ENCODE results near the gene NTHL1. TPM values are rescaled to one million over a fixed set of nuclear protein-coding genes. Genes with fewer than 3 reads are reported as not detected.
A peak's percentile ranks its signal among the peaks of the same experiment; 100 is the strongest.
"Not testable (repeated sequence)": the region's sequence is repeated elsewhere in the genome, so short reads cannot be mapped to it uniquely, and the experiment has no call there.

Gene NTHL1
- total RNA-seq, 1 experiment from 2014 or later = 51.6 TPM

DNA sequence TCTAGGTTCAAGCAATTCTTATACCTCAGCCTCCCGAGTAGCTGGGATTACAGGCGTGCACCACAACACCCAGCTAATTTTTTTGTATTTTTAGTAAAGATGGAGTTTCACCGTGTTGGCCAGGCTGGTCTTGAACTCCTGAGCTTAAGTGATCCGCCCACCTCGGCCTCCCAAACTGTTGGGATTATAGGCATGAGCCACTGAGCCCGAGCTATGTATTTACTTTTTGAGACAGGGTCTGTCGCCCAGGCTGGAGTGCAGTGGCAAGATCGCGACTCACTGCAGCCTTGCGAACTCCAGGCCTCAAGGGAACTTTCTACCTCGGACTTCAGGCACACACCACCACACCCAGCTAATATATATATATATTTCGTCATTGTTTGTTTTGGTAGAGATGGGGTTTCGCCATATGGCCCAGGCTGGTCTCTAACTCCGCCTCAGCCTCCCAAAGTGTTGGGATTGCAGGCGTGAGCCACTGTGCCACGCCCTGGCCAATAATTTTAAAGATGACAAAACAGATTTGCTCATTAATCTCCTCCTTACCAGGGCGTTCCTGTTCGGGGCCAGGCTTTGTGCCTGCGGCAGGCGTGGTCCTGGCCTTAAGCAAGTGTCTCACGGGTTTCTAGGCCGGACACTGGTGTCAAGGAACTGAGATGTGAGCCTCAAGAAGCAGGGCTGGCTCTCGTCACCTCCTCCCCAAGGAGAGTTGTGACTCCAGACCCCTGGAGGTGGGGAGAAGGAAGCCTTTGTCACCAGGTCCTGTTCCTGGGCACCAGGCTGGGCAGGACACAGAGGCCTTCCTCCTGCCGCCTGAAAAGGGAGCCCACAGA is 32.3 kb downstream of the NTHL1 start:
- ChIA-PET CTCF (no interaction called here), POLR2A (ENCODE audit: low non-redundant PET) (interaction anchor here (0.6 kb wide), 1 partner anchor 140 kb away, joined by 3 read pairs; the partner anchor contains the start of gene TRAF7)
- H3K27me3 ChIP-seq (replicated peaks; ENCODE audit: insufficient read depth, low read depth, low read length, poor library complexity) = no peaks in the 10 kb centered on the region
- peaks cover 5% of the 10 kb centered on the region for H3K4me1 ChIP-seq (ENCODE audit: insufficient read depth, low read length, poor library complexity, severe bottlenecking)
- no peaks in the 10 kb centered on the region for H3K36me3 ChIP-seq (ENCODE audit: insufficient read depth, low read length, poor library complexity, severe bottlenecking)
- no peak for DNase-seq (ENCODE audit: low spot score)
- H3K27ac ChIP-seq (ENCODE audit: low read depth, low read length, poor library complexity, severe bottlenecking) = peak overlapping the region; percentile 25
- H3K4me3 ChIP-seq (ENCODE audit: low read depth, low read length, poor library complexity, severe bottlenecking) = no peak overlapping the region
- BruUV-seq (replicated peaks) = no TSS peak
- no peak for TF ChIP-seq EZH2 (IDR thresholded peaks at IDR 0.05; ENCODE audit: borderline replicate concordance, low read depth, low read length, poor library complexity, severe bottlenecking)
- TF ChIP-seq, protein P1, sequence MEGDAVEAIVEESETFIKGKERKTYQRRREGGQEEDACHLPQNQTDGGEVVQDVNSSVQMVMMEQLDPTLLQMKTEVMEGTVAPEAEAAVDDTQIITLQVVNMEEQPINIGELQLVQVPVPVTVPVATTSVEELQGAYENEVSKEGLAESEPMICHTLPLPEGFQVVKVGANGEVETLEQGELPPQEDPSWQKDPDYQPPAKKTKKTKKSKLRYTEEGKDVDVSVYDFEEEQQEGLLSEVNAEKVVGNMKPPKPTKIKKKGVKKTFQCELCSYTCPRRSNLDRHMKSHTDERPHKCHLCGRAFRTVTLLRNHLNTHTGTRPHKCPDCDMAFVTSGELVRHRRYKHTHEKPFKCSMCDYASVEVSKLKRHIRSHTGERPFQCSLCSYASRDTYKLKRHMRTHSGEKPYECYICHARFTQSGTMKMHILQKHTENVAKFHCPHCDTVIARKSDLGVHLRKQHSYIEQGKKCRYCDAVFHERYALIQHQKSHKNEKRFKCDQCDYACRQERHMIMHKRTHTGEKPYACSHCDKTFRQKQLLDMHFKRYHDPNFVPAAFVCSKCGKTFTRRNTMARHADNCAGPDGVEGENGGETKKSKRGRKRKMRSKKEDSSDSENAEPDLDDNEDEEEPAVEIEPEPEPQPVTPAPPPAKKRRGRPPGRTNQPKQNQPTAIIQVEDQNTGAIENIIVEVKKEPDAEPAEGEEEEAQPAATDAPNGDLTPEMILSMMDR (conservative IDR thresholded peaks at IDR 0.05; ENCODE audit: low read depth, low read length) = no peak
- H3K9me3 ChIP-seq (ENCODE audit: low read depth, low read length, poor library complexity, severe bottlenecking) = no peaks in the 10 kb centered on the region
- intact Hi-C loops (cut with micrococcal nuclease; ENCODE audit: unreplicated experiment) = no loop called here

GRCh38 chr16:2013527-2013926 is 34.1 kb downstream of the NTHL1 start:
- Histone ChIP-seq H3K4me3 (ENCODE audit: low read depth, low read length, poor library complexity, severe bottlenecking) (no peak overlapping the region), H3K27me3 (replicated peaks; ENCODE audit: insufficient read depth, low read depth, low read length, poor library complexity) (no peaks in the 10 kb centered on the region), H3K36me3 (ENCODE audit: insufficient read depth, low read length, poor library complexity, severe bottlenecking) (no peaks in the 10 kb centered on the region), H3K4me1 (ENCODE audit: insufficient read depth, low read length, poor library complexity, severe bottlenecking) (peaks cover 10% of the 10 kb centered on the region), H3K27ac (ENCODE audit: low read depth, low read length, poor library complexity, severe bottlenecking) (no peak overlapping the region), H3K9me3 (ENCODE audit: low read depth, low read length, poor library complexity, severe bottlenecking) (no peaks in the 10 kb centered on the region)
- TF ChIP-seq, protein P1 (conservative IDR thresholded peaks at IDR 0.05; ENCODE audit: low read depth, low read length) = no peak
- no peak for TF ChIP-seq EZH2 (IDR thresholded peaks at IDR 0.05; ENCODE audit: borderline replicate concordance, low read depth, low read length, poor library complexity, severe bottlenecking)
- DNase-seq (ENCODE audit: low spot score) = no peak
- intact Hi-C loops (cut with micrococcal nuclease; ENCODE audit: unreplicated experiment) = no loop called here
- no TSS peak for BruUV-seq (replicated peaks)
- ChIA-PET CTCF (interaction anchor here (1.2 kb wide), 1 partner anchor 127 kb away, joined by 3 read pairs; no protein-coding TSS in a partner anchor), POLR2A (ENCODE audit: low non-redundant PET) (no interaction called here)

DNA sequence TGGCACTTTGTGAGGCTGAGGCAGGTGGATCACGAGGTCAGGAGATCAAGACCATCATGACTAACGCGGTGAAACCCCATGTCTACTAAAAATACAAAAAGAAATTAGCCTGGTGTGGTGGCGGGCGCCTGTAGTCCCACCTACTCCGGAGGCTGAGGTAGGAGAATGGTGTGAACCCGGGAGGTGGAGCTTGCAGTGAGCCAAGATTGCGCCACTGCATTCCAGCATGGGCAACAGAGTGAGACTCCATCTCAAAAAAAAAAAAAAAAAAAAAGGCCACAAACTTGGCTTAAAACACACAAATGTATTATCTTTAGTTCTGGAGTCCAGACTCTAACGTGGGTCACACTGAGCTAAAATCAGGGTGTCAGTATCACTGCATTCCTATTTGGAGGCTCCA is 35.9 kb downstream of the NTHL1 start:
- DNase-seq (ENCODE audit: low spot score); H3K4me3 ChIP-seq (ENCODE audit: low read depth, low read length, poor library complexity, severe bottlenecking); H3K27me3 ChIP-seq (replicated peaks; ENCODE audit: insufficient read depth, low read depth, low read length, poor library complexity); H3K9me3 ChIP-seq (ENCODE audit: low read depth, low read length, poor library complexity, severe bottlenecking); H3K36me3 ChIP-seq (ENCODE audit: insufficient read depth, low read length, poor library complexity, severe bottlenecking); intact Hi-C loops (cut with micrococcal nuclease; ENCODE audit: unreplicated experiment); BruUV-seq (replicated peaks); H3K27ac ChIP-seq (ENCODE audit: low read depth, low read length, poor library complexity, severe bottlenecking): not testable (repeated sequence)
- POLR2A ChIA-PET (ENCODE audit: low non-redundant PET) = interaction anchor here (0.7 kb wide), 1 partner anchor 144 kb away, joined by 18 read pairs; the partner anchor contains the start of gene TRAF7
- CTCF ChIA-PET = interaction anchor here (0.5 to 1.1 kb wide), 4 partner anchors 8 to 47 kb away, joined by 3 to 7 read pairs (median 6); partner anchors contain the start of gene RPS2
- peaks cover 22% of the 10 kb centered on the region for H3K4me1 ChIP-seq (ENCODE audit: insufficient read depth, low read length, poor library complexity, severe bottlenecking)
